ENCODE measurements around the gene ATP9A.
"Not testable (repeated sequence)": the region's sequence is repeated elsewhere in the genome, so short reads cannot be mapped to it uniquely, and the experiment has no call there.

ATP9A gene

DNA sequence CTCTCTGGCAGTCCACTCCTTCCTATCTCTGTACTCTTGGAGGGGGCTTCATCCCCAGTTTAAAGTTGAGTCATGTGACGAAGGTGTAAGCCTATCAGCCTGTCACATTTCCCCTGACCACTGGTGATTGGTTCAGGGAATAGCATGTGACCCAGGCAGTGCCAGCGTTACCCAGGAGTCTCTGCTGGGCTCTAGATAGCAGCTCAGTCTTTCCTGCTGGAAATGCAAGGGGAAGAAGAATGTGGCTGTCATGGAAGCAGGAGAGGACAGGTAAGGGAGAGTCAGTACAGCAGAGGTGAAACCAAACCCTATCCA, 190.1 kb downstream of the ATP9A start:
- DNase-seq (ENCODE audit: low read depth in 2 of 2), result no peak

DNA sequence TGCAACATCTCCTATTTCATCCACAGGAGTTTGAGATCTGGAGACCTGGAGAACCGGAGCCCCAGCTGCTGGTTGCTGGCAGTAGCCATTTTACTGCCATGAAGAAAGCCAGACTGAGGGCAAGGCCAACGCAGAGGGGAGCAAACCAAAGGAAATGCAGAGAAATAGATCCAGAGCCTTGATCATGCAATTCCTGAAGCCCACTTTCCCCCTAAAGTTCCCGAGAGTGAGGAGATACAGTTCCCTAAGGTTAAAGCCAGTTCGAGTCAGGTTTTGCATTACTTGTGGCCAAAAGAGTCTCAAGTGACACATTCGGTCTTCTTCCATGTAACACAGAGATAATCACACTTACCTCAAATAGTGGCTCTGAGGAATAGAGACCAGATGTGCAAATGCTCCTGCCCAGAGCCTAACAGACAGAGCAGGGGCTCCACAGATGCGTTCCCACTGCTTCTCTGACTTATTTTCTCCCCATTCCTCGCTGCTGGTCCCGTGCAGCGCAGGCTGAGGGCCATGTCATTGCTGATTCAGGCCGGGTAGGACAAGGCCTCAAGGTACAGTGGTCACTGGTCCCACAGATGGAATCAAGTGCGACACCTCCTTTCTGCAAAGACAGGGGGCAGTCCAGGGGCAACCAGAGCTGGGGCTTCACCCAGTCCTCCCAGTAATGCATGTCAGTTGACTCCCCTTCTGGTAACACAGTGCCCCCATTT, 190.6 kb downstream of the ATP9A start:
- DNase-seq (ENCODE audit: low read depth in 2 of 2), result no peak

- no peak for DNase-seq (ENCODE audit: low read depth in 2 of 2)
These were observed 192.7 kb downstream of the ATP9A start for GRCh38 chr20:51575486-51575885.

- no peak for DNase-seq (ENCODE audit: low read depth in 2 of 2)
These were observed 193.7 kb downstream of the ATP9A start for GRCh38 chr20:51574248-51575033.

- no peak for DNase-seq (ENCODE audit: low read depth in 2 of 2)
These were observed 194.5 kb downstream of the ATP9A start for GRCh38 chr20:51573576-51574243.

- DNase-seq (ENCODE audit: low read depth in 2 of 2), result no peak
These were observed 196.8 kb downstream of the ATP9A start for GRCh38 chr20:51571460-51571794.

DNA sequence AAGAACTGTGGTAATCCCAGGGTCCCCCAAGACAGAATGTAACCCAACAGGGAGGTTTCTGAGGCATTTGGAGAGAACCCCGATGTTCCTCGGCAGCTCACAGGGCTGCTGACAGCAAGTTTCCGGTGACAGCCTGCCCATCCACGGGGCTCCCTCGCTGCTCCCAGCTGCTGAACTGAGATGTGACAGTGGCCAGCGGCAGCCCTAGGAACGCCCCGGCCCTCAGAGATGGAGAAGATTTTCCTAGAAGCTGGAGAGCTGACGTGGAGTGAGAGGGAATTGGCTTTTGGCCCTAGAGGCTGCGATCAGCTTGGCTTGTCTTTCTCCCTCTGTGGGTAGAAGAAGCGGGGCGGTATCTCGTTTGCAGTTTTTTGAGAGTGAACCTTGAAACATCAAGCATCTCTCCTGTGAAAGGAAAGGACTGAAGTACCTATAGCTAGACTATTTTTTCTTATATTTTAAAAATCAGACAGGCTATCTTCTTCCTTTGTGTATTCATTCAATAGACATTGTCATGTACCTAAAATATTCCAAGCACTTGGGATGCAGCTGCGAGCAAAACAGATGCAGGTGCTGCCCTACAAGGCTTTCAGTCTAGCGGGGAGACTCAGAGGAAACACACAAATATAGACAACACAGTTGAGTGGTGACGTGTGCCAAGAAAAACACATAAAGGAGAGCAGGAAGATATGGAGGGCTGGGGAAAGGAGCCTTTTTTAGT, 197.3 kb downstream of the ATP9A start:
- no peak for DNase-seq (ENCODE audit: low read depth in 2 of 2)

DNA sequence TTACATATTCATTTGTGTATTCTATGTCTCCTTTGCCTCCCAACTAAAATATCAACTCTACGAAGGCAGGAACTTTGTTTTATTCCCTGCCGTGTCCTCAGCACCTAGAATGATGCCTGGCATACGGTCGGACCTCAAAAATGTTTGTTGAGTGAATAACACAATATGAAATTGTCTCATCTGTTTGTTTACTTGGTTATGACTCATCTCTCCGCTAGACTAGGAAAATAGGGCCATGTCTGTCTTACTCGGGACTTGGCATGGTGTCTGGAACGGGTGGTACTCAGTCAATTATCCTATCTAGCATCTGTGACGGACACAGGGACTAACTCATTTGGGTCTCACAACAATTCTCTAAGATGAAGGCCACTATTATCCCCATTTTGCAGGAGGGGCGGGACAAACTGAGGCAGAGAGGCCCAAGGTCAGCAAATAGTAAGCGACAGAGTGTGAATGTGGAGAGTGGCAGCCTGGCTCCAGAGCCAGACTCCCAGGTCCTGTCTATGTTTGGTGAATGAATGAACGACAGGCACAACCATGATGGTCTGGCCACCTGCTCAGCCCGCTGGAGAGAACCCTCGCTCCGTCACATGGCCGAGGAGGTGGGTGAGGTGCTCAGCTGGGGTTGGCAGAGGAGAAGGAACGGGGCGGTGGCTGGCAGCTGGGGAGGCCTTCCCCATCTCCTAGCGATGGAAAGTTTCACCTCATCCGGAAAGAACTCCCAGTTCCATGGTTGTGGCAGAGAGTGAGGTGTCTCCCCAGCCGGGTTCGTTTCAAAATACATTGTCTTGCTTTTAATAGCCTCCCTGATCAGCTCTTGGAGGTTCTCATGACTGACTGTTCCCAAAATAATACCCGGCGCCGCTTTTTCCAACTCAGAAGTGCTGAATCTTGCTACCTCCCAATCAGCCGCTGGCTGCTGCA, 198.1 kb downstream of the ATP9A start:
- no peak for DNase-seq (ENCODE audit: low read depth in 2 of 2)

GRCh38 chr20:51568533-51568932, 199.7 kb downstream of the ATP9A start:
- not testable (repeated sequence) for DNase-seq (ENCODE audit: low read depth in 2 of 2)

DNA sequence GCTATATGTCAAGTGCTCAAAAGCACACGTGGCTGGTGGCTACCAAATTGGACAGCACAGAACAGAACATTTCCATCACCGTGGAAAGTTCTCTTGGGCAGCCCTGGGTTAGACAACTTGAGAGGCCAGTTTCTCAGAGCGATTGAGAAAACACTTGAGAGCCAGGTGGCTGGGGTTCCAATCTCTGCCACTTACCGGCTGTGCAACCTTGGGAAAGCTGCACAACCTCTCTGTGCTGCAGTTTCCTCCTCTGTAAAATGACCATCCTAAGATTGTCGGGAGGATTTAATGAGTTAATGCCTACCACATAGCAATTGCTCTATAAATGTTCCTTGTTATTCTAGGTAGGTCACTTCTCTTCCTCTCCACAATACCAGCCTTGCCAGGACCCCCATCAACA, 200.6 kb downstream of the ATP9A start:
- DNase-seq (ENCODE audit: low read depth in 2 of 2), result no peak

DNA sequence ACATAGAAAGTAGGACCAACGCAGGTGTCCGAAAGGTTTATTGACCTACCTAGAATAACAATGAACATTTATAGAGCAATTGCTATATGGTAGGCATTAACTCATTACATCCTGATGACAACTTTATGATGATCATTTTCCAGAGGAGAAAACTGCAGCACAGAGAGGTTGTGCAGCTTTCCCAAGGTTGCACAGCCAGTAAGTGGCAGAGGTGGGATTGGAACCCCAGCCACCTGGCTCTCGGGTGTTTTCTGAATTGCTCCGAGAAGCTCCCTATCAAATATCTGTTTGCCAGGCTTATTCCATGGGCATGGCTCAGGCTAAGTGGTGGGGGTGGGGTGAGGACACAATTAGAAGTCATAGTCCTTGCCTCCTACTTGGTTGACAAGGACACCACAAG, 201.6 kb downstream of the ATP9A start:
- DNase-seq (ENCODE audit: low read depth in 2 of 2), result no peak

DNA sequence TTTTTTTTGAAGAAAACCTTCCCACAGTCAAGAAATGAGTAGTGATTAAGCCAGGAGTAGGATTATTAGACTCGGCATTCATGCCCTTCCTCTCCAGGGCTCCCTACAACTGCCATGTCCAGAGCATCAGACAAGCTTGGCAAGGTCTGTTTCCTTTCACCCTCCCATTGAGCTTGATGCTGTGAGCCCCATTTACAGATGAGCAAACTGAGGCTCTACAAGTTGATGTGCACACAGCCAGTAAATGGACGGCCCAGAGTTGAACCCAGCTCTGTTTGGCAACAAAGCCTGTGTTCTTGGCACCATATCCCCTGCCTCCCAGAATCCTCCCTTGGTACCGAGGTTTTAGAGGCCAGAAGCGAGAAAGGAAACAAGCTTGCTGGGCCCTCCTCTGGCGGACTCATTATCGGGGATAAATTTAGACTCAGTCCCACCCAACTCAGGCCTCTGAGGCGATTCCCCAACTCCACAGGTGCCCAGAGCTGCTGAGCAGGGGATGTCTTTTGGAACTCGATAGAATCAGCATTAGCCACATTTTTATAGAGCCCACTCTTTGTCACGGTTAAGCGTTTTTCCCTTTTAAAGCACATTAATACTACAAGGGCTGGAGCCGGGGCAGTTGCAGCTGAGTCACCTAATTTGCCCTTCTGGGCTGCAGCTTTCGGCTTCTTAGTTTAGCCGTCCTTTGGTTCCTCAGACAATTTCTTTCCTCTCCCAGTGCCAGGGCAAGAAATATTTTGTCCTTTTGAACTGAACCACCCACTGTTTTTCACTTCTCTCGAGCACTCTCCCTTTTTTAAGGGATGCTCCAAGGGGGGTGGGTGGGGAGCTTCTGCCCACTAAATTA, 202.7 kb downstream of the ATP9A start:
- no peak for DNase-seq (ENCODE audit: low read depth in 2 of 2)

GRCh38 chr20:51563486-51564332, 204.5 kb downstream of the ATP9A start:
- DNase-seq (ENCODE audit: low read depth in 2 of 2), result no peak

DNA sequence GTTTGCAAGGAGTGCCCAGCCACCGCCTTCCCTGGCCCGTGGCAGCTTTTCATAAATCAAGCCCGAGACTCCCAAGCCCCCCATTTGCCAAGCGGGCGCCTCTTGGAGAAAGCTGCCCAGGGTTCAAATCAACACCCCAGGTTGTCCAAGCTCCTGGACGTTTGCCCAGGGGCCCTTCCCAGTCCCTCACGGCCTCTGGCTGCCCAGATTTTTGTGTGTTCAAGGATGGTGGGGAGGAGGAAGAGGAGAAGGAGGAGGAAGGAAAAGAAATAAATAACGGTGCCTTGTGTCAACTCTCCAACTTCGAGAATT, 205.1 kb downstream of the ATP9A start:
- DNase-seq (ENCODE audit: low read depth in 2 of 2), result no peak

DNA sequence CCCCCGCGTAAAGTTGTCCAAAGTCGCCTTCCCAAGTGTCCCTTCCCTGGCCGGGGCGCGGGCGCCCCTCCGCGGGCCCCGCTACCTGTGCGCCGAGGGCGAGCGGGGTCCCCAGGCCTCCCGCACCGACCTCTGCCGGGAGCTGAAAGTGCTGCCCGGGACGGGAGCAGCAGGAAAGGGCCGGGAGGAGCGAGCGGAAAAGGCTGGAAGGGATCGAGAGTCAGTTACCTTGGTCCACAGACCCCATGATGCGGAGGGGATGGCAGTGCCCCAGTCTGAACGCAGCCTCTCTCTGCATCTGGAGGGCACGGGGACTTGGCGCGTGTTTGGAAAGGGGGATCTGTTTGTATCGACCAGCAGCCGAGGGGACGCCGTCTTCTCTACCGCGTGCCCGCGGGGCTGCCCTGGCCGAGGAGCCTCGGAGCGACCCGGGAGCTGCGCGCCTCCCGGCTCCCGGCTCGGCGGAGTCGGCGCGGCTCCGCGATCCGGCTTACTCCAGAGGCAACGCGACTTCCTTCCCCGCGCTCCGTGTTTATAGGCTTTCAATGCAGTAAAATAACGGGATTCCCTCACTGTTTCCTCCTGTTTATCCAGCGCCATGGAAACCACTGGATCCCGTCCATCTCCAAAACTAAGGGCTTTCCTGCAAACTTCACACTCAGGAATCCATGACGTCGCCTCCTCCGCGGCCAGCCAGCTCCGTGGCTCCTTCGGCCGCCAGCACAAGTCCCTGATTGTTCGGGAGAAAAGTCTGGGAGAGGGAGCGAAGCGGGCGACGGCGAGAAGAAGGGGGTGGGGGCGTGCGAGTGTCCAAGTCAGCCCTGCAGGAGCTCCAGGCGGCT, 205.6 kb downstream of the ATP9A start:
- no peak for DNase-seq (ENCODE audit: low read depth in 2 of 2)

DNA sequence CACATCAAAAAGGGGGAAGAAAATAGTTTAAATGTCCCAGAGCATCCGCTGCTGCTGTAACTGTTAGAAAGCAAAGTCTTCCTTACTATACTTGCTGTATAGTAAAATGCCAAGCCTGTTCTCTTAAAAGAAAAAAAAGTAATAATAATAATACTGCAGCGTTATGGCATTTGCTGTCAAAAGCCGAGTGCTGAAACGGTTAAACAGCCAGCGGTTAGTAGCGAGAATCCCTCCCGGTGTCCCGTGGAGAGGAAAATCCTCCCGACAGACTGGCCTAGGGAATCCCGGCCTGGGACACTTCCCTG, 206.2 kb downstream of the ATP9A start:
- no peak for DNase-seq (ENCODE audit: low read depth in 2 of 2)

- no peak for DNase-seq (ENCODE audit: low read depth in 2 of 2)
These were observed 207.5 kb downstream of the ATP9A start for GRCh38 chr20:51560550-51561307.

- no peak for DNase-seq (ENCODE audit: low read depth in 2 of 2)
These were observed 208.1 kb downstream of the ATP9A start for GRCh38 chr20:51560042-51560441.

Data from stimulated activated CD8-positive, alpha-beta memory T cell treated with anti-CD3 and anti-CD28 coated beads, Interleukin-15, amount 100 ng/mL, for 4 hours (primary cell).